ENCODE data around the gene ATF6. TPM values are rescaled to one million over a fixed set of nuclear protein-coding genes. Genes with fewer than 3 reads are reported as not detected.
"Not testable (repeated sequence)": the region's sequence is repeated elsewhere in the genome, so short reads cannot be mapped to it uniquely, and the experiment has no call there.

ATF6 gene
- total RNA-seq, 1 donor from 2014 or later = 76.2 TPM

GRCh38 chr1:161826478-161826877 lies 60.4 kb downstream of the ATF6 start:
- no peak for DNase-seq (ENCODE audit: low read depth in 2 of 2)

DNA sequence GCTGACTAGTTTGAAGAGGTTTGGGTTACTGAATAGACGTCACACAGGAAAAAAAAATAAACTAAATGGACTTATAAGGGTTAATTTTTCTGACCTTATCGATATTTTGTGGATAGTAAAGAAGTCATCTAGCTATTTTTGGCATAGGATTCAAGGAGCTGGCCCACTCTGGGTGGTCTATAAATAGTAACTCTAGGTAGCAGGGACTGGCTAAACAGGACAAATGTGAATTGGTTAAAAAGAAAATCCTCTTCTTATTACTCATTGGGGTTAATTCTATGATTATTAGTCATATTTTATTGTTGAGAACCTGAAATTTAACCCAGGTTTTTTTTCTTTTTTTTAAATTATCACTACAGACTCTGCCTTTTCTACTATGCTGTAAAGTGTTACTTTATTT lies 61.7 kb downstream of the ATF6 start:
- no peak for DNase-seq (ENCODE audit: low read depth in 2 of 2)

GRCh38 chr1:161832299-161832907 lies 66.3 kb downstream of the ATF6 start:
- DNase-seq (ENCODE audit: low read depth in 2 of 2) = not testable (repeated sequence)

DNA sequence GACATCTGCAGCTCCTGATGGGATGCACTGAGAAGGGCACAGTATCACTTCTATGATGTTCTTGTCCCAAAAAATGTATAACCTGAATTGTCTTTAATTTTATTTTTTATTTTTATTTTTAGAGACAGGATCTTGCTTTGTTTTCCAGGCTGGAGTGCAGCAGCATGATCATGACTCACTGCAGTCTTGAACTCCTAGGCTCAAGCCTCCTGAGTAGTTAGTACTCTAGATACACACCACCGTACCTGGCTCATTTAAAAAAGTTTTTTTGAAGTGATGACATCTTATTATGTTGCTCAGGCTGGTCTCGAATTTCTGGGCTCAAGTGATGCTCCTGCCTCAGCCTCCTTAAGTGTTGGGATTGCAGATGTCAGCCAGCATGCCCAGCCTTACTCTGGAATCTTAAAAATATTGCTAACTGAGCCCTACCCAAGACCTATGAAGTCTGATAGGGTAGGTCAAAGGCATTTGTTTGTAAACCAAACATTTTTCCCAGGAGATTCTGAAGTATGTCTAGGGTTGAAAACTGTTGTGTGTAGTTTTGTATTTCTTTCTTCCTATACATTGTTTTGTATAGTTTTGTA lies 68.9 kb downstream of the ATF6 start:
- DNase-seq (ENCODE audit: low read depth in 2 of 2) = no peak

DNA sequence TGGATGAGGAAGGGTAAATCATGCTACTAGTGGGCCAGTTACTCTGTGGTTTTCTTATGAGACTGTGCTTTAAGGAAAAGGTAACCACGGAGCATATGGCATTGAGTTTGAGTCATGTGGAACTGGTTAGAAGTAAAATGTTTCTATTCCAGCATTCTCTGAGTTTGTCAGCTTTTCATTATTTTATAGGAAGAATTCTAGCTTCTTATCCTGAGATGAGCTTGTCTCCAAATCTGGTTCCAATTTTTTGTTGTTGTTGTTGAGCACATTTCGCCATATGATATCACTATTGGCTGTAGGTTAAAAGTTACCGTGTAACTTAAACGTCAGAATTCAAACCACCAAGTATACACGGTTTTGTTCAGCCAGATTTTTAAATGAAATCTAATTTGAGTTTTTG lies 69.9 kb downstream of the ATF6 start:
- no peak for DNase-seq (ENCODE audit: low read depth in 2 of 2)

DNA sequence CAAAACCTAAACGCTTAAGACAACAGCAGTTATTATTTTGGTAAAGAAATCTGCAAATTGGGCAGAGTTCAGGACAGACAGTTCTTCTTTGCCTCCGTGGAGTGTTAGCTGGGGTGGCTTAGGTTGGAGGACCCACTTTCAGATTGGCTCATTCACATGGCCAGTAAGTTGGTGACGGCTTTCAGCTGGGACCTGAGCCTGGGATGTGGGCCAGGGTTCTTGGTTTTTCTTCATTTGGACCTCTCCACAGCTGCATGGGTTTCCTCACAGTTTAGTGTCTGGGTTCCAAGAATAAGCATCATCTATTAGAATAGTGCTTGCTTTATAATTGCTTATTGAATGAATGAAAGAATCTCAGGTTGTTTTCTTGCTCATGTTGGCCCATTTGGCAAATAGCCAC lies 72.2 kb downstream of the ATF6 start:
- DNase-seq (ENCODE audit: low read depth in 2 of 2) = no peak

GRCh38 chr1:161838885-161839284 lies 72.8 kb downstream of the ATF6 start:
- DNase-seq (ENCODE audit: low read depth in 2 of 2) = no peak

GRCh38 chr1:161839591-161839990 lies 73.5 kb downstream of the ATF6 start:
- no peak for DNase-seq (ENCODE audit: low read depth in 2 of 2)

- DNase-seq (ENCODE audit: low read depth in 2 of 2) = no peak
These were observed 74.2 kb downstream of the ATF6 start for GRCh38 chr1:161840363-161840762.

DNA sequence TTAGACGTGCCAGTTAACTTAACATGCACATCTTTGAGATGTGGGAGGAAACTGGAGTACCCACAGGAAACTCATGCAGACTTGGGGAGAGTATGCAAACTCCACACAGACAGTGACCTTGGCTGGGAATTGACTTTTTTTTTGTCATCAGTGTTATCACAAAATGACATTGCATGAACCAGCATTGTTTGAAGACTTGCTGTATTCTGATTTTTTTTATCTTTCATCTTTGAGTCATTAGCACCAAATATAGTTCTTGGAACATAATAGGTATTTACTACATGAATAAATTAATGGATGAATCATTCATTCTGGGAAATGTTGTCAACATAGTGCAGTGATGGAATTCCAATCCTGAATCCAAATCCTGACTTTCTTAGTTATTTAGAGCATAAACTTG lies 77.0 kb downstream of the ATF6 start:
- DNase-seq (ENCODE audit: low read depth in 2 of 2) = peak; percentile 4 to 62

DNA sequence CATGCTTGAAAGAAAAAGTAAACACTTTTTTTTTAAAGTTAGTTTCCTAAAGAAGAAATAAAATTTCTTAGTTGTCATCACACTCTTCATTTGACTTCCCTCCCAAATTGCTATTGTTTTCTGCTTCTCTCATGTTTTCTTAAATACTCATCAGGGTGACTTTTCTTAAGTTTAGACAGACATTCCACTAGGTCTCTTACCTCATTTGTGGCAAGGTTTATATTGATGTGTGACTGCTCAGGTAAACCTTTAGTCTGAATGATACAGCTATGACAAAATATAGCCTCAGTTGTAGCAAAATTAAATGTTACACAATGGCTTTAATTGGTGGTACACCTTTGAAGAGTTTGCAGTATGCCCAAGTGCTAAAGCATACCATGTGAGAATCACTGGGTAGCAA lies 78.6 kb downstream of the ATF6 start:
- no peak for DNase-seq (ENCODE audit: low read depth in 2 of 2)

GRCh38 chr1:161848676-161849075 lies 82.6 kb downstream of the ATF6 start:
- no peak for DNase-seq (ENCODE audit: low read depth in 2 of 2)

GRCh38 chr1:161849518-161849917 lies 83.4 kb downstream of the ATF6 start:
- no peak for DNase-seq (ENCODE audit: low read depth in 2 of 2)

DNA sequence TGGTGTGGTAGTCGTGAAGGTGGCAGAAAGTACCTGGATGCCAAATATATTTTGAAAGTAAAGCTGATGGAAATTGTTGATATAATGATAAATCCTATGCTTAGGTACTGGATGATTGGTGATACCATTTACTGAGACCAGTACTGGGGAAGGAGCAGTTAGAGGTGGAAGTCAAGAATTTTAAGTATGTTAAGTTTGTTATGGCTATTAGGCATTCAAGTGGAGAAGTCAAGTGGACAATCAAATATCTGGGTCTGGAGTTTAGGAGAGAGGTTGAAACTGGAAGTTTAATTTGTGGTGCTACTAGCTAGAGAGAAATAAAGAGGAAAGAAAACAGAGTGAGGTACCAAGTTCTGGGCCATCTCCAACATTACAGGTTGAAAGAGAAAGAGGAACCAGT lies 89.1 kb downstream of the ATF6 start:
- DNase-seq (ENCODE audit: low read depth in 2 of 2) = no peak

GRCh38 chr1:161858271-161858670 lies 92.2 kb downstream of the ATF6 start:
- DNase-seq (ENCODE audit: low read depth in 2 of 2) = no peak

GRCh38 chr1:161863549-161863948 lies 97.4 kb downstream of the ATF6 start:
- no peak for DNase-seq (ENCODE audit: low read depth in 2 of 2)

GRCh38 chr1:161864577-161864976 lies 98.5 kb downstream of the ATF6 start:
- peak; percentile 47 to 64 for DNase-seq (ENCODE audit: low read depth in 2 of 2)

DNA sequence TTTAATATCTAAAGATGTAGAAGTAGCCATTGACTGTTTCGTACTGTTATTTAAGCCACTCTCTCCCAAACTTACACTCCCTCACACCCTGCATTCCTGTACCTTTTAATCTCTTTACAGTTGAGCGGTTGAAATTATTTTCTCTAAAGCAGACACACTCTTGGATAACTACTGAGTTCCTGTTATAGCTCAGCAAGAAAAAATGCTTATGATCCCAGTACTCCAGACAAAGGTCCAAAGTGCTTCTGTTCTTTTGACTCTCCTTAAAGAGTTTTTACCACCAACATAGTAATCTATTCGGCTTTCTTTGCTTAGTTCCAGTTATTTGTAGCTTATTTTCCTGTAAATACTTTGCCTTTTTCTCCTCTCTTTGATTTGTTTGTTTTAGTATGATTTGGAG lies 100.1 kb downstream of the ATF6 start:
- DNase-seq (ENCODE audit: low read depth in 2 of 2) = no peak

DNA sequence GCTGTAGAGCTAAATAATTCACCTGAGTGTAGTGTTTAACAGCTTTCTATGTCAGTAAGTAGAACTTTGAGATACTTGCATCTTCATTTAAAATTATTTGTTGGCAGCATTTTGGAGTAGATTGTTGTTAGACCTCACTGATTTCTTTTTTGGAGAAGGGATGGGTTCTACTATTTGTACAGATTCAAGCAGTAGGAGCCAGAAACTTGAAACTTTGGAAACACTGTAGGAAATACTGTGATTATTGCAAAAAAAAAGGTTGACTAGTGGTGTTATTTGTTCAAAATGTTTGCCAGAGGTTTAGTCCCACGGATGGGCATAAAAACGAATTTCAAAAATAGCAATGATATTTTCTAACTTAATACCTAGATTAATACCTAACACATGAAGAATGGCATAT lies 102.7 kb downstream of the ATF6 start:
- no peak for DNase-seq (ENCODE audit: low read depth in 2 of 2)

- DNase-seq (ENCODE audit: low read depth in 2 of 2) = no peak
These were observed 103.2 kb downstream of the ATF6 start for GRCh38 chr1:161869291-161869690.

DNA sequence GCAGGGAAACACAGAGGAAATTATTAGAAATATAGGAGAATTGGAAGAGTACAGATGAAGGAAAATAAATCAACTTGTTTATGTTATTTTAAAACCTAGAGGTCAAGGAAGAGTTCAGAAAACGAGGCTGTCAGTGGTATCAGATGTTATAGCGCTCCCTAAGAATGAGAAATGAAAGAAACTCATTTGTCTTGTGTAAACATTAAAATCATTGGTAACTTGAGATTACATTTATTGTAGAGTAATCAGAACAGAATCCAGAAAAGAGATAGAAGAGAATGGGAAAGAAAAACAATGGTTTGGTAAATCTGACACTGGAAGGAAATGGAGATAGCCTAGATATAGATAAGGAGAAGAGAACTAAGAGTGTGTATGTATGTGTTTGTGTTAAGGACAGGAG lies 106.4 kb downstream of the ATF6 start:
- DNase-seq (ENCODE audit: low read depth in 2 of 2) = peak in 1 of 2 donors; percentile 7

GRCh38 chr1:161879261-161879660 lies 113.1 kb downstream of the ATF6 start:
- DNase-seq (ENCODE audit: low read depth in 2 of 2) = no peak

- DNase-seq (ENCODE audit: low read depth in 2 of 2) = no peak
These were observed 118.4 kb downstream of the ATF6 start for GRCh38 chr1:161884475-161884874.

- DNase-seq (ENCODE audit: low read depth in 2 of 2) = peak in 1 of 2 donors; percentile 77
These were observed 118.9 kb downstream of the ATF6 start for GRCh38 chr1:161885003-161885402.
